H1 (cell line): Measurements from ENCODE around the gene CD151. TPM values are rescaled to one million over a fixed set of nuclear protein-coding genes. Genes with fewer than 3 reads are reported as not detected.

ENCODE experiments used
- ASH2L ChIP-seq: fragments of 200-600, 300-600 bp; sonication (generic); IDR thresholded peaks from one replicate; pipeline ENCODE4 v1.7.1; 2017; ENCODE audit warnings: low read length
- CBX5 ChIP-seq: fragments of 300-800, 300-1000 bp; sonication (generic); IDR thresholded peaks from 2 replicates; pipeline ENCODE4 v1.7.1; 2016; ENCODE audit warnings: antibody characterized with exemption, low read length, low read depth
- CTBP2 ChIP-seq: IDR thresholded peaks from 2 replicates; pipeline ENCODE4 v1.7.0; 2011; ENCODE audit warnings: borderline replicate concordance, mild to moderate bottlenecking, moderate library complexity, mixed read lengths, low read length; ENCODE audit not compliant: insufficient read depth, insufficient read length
- HDAC6 ChIP-seq: IDR thresholded peaks from one replicate; pipeline ENCODE4 v1.7.1; 2012; ENCODE audit warnings: low read depth, mild to moderate bottlenecking, inconsistent platforms, low read length, moderate library complexity
- KDM4A ChIP-seq: IDR thresholded peaks from one replicate; pipeline ENCODE4 v1.7.1; 2012; ENCODE audit warnings: low read depth, mild to moderate bottlenecking, moderate library complexity, low read length, inconsistent platforms; ENCODE audit not compliant: severe bottlenecking
- RFX5 ChIP-seq: IDR thresholded peaks from 2 replicates; pipeline ENCODE4 v1.6.1; 2011; ENCODE audit warnings: low read depth, low read length, improper control_type of control experiment, borderline replicate concordance
- TAF1 ChIP-seq: IDR thresholded peaks from 2 replicates; pipeline ENCODE4 v1.6.1; 2011; ENCODE audit warnings: mild to moderate bottlenecking, low read depth, low read length
- TBP ChIP-seq: IDR thresholded peaks from 2 replicates; pipeline ENCODE4 v1.6.1; 2011; ENCODE audit warnings: low read depth, low read length, improper control_type of control experiment
- polyA plus RNA-seq, 7 experiments: library from polyadenylated mRNA; depleted of rRNA in 3 of 7; stranded (reverse) in 5 of 7; unstranded in 2 of 7; fragments of >200 nt in 5 of 7; fragments of 200-250 nt in 2 of 7; gene quantifications; 1 replicate in 5 of 7; 2 replicates in 1 of 7; 4 replicates in 1 of 7; pipeline versions ENCODE4 v1.2.1 to v1.2.3, GENCODE V29; 2011 to 2013; ENCODE audit warnings: missing spikeins in 2 of 7, mixed read lengths in 2 of 7
- total RNA-seq: library from RNA; stranded (reverse); fragmentation: NEBNext Ultra II Directional; extraction: Animal tissue kit (Norgen Biotek cat#: 25700); gene quantifications from 2 replicates; pipeline ENCODE4 v1.2.1, GENCODE V29; 2021
- TF ChIP-seq, protein P1 (sequence below): fragments of 300-600 bp; sonication (generic); IDR thresholded peaks from 2 replicates; pipeline ENCODE4 v1.7.1; 2012; ENCODE audit warnings: low read length, moderate library complexity, mild to moderate bottlenecking, inconsistent platforms; ENCODE audit not compliant: insufficient replicate concordance
- TF ChIP-seq, protein P2 (sequence below): IDR thresholded peaks from 2 replicates; pipeline ENCODE4 v1.6.1; 2012; ENCODE audit warnings: inconsistent platforms

The CD151 gene
- total and polyA plus RNA-seq, 2 of the 8 experiments (the other 6 are each of a cell fraction or from before 2014, with no cell fraction given), result 101 to 212 TPM

DNA sequence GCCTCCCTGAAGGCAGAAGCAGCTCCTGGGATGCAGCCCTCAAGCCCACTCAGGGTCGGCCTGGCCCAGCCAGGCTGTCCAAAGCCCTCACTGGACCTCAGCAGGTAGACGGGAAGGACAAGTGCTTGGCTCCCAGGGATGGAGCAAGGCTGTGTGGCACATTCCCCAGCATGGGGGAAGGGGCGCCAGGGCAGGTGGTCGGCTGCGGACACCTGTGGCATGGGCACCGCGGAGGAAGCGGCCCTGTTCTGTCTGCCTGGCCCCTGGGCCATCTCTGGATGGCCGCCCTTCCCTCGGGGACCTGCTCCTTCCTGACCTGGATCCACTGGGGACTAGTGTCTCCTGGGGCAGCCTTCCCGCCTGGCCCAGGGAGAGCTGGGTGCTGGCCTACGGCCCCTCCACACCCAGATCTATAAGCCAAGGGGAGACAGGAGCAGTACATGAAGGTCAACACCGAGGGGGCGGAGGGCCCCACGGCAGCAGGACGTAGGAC is 51.9 kb downstream of the CD151 start (continued):
- TF ChIP-seq, protein P1, sequence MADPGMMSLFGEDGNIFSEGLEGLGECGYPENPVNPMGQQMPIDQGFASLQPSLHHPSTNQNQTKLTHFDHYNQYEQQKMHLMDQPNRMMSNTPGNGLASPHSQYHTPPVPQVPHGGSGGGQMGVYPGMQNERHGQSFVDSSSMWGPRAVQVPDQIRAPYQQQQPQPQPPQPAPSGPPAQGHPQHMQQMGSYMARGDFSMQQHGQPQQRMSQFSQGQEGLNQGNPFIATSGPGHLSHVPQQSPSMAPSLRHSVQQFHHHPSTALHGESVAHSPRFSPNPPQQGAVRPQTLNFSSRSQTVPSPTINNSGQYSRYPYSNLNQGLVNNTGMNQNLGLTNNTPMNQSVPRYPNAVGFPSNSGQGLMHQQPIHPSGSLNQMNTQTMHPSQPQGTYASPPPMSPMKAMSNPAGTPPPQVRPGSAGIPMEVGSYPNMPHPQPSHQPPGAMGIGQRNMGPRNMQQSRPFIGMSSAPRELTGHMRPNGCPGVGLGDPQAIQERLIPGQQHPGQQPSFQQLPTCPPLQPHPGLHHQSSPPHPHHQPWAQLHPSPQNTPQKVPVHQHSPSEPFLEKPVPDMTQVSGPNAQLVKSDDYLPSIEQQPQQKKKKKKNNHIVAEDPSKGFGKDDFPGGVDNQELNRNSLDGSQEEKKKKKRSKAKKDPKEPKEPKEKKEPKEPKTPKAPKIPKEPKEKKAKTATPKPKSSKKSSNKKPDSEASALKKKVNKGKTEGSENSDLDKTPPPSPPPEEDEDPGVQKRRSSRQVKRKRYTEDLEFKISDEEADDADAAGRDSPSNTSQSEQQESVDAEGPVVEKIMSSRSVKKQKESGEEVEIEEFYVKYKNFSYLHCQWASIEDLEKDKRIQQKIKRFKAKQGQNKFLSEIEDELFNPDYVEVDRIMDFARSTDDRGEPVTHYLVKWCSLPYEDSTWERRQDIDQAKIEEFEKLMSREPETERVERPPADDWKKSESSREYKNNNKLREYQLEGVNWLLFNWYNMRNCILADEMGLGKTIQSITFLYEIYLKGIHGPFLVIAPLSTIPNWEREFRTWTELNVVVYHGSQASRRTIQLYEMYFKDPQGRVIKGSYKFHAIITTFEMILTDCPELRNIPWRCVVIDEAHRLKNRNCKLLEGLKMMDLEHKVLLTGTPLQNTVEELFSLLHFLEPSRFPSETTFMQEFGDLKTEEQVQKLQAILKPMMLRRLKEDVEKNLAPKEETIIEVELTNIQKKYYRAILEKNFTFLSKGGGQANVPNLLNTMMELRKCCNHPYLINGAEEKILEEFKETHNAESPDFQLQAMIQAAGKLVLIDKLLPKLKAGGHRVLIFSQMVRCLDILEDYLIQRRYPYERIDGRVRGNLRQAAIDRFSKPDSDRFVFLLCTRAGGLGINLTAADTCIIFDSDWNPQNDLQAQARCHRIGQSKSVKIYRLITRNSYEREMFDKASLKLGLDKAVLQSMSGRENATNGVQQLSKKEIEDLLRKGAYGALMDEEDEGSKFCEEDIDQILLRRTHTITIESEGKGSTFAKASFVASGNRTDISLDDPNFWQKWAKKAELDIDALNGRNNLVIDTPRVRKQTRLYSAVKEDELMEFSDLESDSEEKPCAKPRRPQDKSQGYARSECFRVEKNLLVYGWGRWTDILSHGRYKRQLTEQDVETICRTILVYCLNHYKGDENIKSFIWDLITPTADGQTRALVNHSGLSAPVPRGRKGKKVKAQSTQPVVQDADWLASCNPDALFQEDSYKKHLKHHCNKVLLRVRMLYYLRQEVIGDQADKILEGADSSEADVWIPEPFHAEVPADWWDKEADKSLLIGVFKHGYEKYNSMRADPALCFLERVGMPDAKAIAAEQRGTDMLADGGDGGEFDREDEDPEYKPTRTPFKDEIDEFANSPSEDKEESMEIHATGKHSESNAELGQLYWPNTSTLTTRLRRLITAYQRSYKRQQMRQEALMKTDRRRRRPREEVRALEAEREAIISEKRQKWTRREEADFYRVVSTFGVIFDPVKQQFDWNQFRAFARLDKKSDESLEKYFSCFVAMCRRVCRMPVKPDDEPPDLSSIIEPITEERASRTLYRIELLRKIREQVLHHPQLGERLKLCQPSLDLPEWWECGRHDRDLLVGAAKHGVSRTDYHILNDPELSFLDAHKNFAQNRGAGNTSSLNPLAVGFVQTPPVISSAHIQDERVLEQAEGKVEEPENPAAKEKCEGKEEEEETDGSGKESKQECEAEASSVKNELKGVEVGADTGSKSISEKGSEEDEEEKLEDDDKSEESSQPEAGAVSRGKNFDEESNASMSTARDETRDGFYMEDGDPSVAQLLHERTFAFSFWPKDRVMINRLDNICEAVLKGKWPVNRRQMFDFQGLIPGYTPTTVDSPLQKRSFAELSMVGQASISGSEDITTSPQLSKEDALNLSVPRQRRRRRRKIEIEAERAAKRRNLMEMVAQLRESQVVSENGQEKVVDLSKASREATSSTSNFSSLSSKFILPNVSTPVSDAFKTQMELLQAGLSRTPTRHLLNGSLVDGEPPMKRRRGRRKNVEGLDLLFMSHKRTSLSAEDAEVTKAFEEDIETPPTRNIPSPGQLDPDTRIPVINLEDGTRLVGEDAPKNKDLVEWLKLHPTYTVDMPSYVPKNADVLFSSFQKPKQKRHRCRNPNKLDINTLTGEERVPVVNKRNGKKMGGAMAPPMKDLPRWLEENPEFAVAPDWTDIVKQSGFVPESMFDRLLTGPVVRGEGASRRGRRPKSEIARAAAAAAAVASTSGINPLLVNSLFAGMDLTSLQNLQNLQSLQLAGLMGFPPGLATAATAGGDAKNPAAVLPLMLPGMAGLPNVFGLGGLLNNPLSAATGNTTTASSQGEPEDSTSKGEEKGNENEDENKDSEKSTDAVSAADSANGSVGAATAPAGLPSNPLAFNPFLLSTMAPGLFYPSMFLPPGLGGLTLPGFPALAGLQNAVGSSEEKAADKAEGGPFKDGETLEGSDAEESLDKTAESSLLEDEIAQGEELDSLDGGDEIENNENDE, result no peak
- TF ChIP-seq ASH2L, result no peak
- TF ChIP-seq TAF1, result no peak
- TF ChIP-seq TBP, result no peak
- no peak for TF ChIP-seq HDAC6
- no peak for TF ChIP-seq CTBP2
- TF ChIP-seq, protein P2, sequence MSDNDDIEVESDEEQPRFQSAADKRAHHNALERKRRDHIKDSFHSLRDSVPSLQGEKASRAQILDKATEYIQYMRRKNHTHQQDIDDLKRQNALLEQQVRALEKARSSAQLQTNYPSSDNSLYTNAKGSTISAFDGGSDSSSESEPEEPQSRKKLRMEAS, result no peak
- no peak for TF ChIP-seq CBX5
- no peak for TF ChIP-seq RFX5
- no peak for TF ChIP-seq KDM4A
